BE2C (cell line): Measurements from ENCODE around the gene LIN9. TPM values are rescaled to one million over a fixed set of nuclear protein-coding genes. Genes with fewer than 3 reads are reported as not detected.

Experiments used
- DNase-seq: peaks from one replicate; pipeline ENCODE4 v3.0.0-alpha.2; 2020
- H3K27me3 ChIP-seq: fragments of 250-450 bp; sonication (Bioruptor Pico); 2 replicates; pipeline ENCODE4 v1.5.1; 2020; ENCODE audit warnings: mild to moderate bottlenecking
- H3K36me3 ChIP-seq: fragments of 250-450 bp; sonication (Bioruptor Pico); 2 replicates; pipeline ENCODE4 v1.5.1; 2020; ENCODE audit warnings: mild to moderate bottlenecking
- H3K4me1 ChIP-seq: fragments of 250-450 bp; sonication (Bioruptor Pico); 2 replicates; pipeline ENCODE4 v1.5.1; 2020
- H3K4me3 ChIP-seq: 2 replicates; pipeline ENCODE4 v1.5.1; 2011; ENCODE audit warnings: low read depth, low read length
- H3K9me3 ChIP-seq: fragments of 250-450 bp; sonication (Bioruptor Pico); 2 replicates; pipeline ENCODE4 v1.5.1; 2020
- polyA plus RNA-seq: library from polyadenylated mRNA; unstranded; fragments of >200 nt; gene quantifications from one replicate; pipeline ENCODE4 v1.2.1, GENCODE V29; 2012; ENCODE audit warnings: low read depth, missing spikeins; ENCODE audit not compliant: insufficient read length, insufficient read depth
- TF ChIP-seq, protein P1 (sequence below): IDR thresholded peaks from 2 replicates; pipeline ENCODE4 v1.5.1; 2012; ENCODE audit warnings: mild to moderate bottlenecking, low read depth, low read length

The LIN9 gene, protein sequence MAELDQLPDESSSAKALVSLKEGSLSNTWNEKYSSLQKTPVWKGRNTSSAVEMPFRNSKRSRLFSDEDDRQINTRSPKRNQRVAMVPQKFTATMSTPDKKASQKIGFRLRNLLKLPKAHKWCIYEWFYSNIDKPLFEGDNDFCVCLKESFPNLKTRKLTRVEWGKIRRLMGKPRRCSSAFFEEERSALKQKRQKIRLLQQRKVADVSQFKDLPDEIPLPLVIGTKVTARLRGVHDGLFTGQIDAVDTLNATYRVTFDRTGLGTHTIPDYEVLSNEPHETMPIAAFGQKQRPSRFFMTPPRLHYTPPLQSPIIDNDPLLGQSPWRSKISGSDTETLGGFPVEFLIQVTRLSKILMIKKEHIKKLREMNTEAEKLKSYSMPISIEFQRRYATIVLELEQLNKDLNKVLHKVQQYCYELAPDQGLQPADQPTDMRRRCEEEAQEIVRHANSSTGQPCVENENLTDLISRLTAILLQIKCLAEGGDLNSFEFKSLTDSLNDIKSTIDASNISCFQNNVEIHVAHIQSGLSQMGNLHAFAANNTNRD
- polyA plus RNA-seq: 3.1 TPM

DNA sequence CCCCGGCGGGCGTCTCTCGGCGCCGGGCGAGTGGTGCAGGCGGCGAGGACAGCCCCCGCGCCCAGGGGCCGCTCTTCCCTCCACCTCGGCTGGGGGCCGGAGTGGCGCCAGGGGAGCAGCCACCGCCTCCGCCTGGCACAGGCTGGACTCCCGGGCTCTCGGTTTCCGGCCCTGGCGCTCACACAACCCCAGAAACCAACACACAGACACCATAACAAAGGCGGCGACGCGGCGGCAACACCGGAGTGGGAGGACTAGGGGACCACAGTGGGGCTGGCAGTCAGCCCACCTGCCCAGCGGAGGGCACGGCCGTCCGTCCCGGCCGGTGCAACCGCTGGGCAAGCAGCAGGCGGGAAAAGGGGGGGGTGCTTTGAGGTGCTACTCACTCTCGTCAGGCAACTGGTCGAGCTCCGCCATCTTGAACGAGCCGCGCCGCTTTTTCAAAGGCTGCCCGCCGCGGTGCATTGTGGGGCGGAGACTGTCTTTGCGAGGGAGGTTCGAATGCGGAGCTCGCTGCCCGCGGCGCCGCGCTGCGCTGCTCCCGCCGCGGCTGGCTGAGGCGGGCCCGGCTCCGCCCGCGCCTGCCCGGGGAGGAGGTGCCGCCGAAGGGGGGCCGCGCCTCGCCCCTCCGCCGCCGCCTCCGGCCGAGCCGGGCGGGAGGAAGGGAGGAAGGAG lies at the start of gene LIN9:
Gene LIN9, minus strand, starts transcription at position 442 of the 675 bp plus-strand sequence. Its CDS starts 25 bp downstream, at position 417.
- Histone ChIP-seq H3K27me3 (no peaks in the 10 kb centered on the region), H3K9me3 (no peaks in the 10 kb centered on the region), H3K36me3 (peaks cover 4% of the 10 kb centered on the region), H3K4me1 (no peaks in the 10 kb centered on the region), H3K4me3 (peak within 1 kb of the TSS; percentile 99)
- TF ChIP-seq, protein P1, sequence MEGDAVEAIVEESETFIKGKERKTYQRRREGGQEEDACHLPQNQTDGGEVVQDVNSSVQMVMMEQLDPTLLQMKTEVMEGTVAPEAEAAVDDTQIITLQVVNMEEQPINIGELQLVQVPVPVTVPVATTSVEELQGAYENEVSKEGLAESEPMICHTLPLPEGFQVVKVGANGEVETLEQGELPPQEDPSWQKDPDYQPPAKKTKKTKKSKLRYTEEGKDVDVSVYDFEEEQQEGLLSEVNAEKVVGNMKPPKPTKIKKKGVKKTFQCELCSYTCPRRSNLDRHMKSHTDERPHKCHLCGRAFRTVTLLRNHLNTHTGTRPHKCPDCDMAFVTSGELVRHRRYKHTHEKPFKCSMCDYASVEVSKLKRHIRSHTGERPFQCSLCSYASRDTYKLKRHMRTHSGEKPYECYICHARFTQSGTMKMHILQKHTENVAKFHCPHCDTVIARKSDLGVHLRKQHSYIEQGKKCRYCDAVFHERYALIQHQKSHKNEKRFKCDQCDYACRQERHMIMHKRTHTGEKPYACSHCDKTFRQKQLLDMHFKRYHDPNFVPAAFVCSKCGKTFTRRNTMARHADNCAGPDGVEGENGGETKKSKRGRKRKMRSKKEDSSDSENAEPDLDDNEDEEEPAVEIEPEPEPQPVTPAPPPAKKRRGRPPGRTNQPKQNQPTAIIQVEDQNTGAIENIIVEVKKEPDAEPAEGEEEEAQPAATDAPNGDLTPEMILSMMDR: no peak
- DNase-seq: peak; percentile 97

DNA sequence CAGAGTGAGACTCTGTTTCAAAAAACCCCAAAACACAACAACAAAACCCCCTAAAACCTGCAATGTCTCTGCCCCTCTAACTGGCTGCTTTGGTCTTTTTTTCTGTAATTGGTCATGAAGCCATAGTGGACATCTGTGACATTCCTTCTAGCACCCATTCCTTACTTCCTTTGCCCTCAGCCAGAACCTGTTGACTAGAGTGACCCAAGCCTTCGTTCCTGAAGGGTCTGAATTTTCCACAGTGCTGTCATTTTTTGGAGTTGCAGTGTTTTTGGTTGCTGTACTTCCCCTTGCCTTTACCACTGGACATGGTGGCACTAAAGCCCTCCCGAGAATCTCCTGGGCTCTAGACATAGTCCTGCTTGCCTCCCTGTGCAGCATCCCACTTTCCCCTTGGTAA lies 48.5 kb upstream of the LIN9 start:
- Histone ChIP-seq H3K4me1 (peaks cover 4% of the 10 kb centered on the region), H3K27me3 (no peaks in the 10 kb centered on the region), H3K4me3 (no peak overlapping the region), H3K9me3 (no peaks in the 10 kb centered on the region), H3K36me3 (peaks cover 45% of the 10 kb centered on the region)
- DNase-seq: no peak
- TF ChIP-seq, protein P1: no peak

DNA sequence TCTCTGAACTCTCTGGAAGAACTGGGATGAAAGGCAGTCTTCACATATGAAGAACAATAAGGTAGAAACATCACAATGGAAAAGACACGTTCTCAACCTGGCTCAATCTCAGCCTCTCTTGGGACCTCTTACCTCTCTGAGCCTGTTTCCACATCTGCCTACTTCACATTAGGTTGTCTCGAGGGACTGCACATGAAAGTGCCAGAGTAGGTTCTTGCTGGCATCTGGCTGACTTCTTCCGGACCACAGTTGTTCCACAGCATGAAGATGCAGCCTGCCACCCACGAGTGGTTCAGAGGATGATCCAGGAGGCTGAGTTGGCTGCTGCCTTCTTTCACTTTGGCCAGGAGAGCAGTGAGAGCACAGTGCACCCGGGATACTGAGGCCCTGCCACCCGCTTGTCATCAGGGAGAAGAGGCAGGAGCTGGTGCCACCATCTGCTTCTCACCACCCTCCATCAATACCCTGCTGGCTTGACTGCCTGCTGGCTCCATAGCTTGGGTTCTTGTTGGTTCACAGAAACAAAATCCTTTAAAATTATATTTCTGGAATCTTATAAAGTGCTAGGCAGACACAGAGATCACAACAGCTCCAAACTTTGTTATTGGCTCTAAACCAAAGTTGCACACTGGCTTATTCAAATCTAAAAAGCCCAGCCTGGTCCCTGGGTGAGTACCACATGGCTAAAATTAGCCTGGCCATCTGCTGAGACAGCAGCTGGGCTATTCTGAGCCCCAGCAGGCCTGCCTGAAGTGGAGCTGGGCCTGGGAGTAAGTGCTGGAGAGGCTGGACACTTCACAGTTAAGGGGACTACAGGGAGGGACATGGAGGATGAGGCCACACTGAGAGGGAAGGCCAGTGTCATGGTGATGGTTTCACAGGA lies 46.9 kb upstream of the LIN9 start:
- Histone ChIP-seq H3K4me1 (peaks cover 4% of the 10 kb centered on the region), H3K9me3 (no peaks in the 10 kb centered on the region), H3K27me3 (no peaks in the 10 kb centered on the region), H3K4me3 (no peak overlapping the region), H3K36me3 (peaks cover 30% of the 10 kb centered on the region)
- TF ChIP-seq, protein P1: no peak
- DNase-seq: peak; percentile 64

DNA sequence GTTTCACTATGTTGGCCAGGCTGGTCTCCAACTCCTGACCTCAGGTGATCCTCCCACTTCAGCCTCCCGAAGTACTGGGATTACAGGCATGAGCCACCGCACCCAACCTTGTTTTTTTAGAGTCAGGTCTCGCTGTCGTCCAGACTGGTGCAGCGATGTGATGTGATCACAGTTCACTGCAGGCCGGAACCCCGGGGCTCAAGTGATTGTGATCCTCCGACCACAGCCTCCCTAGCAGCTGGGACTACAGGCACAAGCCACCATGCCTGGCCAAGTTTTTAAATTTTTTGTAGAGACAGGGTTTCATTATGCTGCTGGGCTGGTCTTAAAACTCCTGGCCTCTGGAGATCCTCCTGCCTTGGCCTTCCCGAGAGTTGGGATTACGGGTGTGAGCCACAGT lies 46.1 kb upstream of the LIN9 start:
- no peak for DNase-seq
- TF ChIP-seq, protein P1: no peak
- Histone ChIP-seq H3K9me3 (no peaks in the 10 kb centered on the region), H3K4me3 (no peak overlapping the region), H3K36me3 (peaks cover 23% of the 10 kb centered on the region), H3K27me3 (no peaks in the 10 kb centered on the region), H3K4me1 (peaks cover 9% of the 10 kb centered on the region)

DNA sequence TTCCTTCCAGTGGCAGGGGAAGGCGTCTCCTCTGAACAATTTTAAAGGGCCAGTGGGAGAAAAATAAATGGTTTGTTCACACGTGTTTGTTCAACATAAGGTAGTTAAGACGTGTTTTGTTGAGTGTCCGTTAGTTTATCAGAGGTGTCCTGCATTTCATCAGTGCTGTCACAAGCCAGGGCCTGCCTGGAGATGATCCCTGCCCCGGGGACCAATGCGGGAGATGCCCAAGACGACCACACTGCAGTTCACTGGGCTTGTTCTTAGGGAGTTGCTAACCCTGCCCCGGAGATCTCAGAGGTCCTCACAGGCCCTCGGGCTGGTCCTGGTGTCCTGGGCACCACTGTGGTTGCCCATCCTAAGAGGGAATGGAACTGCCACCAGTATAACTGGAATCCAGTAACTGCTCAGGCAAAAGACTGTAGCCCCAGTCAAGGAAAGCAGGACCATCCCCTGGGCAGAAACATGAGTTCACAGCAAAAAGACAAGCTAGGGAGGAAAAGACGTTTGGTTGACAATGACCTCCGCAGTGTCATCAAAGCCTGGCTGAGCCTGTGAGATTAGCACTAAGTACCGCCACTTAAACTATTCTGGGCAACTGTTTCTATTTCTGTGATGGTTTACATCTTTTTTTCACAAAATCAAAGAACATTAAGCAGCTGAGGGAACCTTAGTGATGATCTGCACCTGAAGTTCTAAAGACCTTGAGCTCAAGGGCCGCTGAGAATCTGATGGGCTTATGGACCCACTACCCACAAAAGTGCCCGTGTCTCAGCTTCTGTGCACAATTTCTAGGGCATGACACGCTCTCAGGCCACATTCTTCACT lies 44.9 kb upstream of the LIN9 start:
- H3K4me1 ChIP-seq: peaks cover 10% of the 10 kb centered on the region
- no peak for DNase-seq

More for the DNA sequence above, 44.9 kb upstream of the LIN9 start:
- H3K27me3 ChIP-seq: no peaks in the 10 kb centered on the region
- H3K9me3 ChIP-seq: no peaks in the 10 kb centered on the region
- H3K4me3 ChIP-seq: no peak overlapping the region
- TF ChIP-seq, protein P1: no peak
- H3K36me3 ChIP-seq: peaks cover 16% of the 10 kb centered on the region
